ENCODE data around the gene PGAM1.

DNA sequence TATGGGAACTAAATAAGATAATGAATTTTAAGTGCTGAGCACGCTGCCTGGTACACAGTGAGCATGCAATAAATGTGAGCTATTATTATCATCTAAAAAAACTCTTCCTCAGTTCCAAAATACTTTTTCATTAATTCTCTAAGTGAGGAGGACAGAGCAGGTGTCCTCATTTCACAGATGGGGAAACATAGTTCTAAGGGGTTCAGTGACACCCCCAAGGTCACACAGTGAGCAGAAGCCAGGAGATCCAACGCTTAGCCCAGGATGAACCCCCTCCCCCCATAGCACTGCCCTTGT lies 18.1 kb upstream of the PGAM1 start:
- TF ChIP-seq PAX5 (IDR thresholded peaks at IDR 0.05; ENCODE audit: insufficient read depth, low read length, severe bottlenecking) (no peak), POLR2AphosphoS5 (IDR thresholded peaks at IDR 0.05; ENCODE audit: low read depth, low read length) (no peak), SPI1 (IDR thresholded peaks at IDR 0.05; ENCODE audit: low read depth, low read length) (no peak), TAF1 (IDR thresholded peaks at IDR 0.05; ENCODE audit: low read depth, low read length) (no peak), POLR2A (IDR thresholded peaks at IDR 0.05; ENCODE audit: low read depth, low read length) (no peak)
